GM20431 (cell line): Measurements from ENCODE around the gene FAM153A.
"Not testable (repeated sequence)": the region's sequence is repeated elsewhere in the genome, so short reads cannot be mapped to it uniquely, and the experiment has no call there.

ENCODE experiments used
- in situ Hi-C: fragments of 300-500 bp; cut with MseI, MboI; formaldehyde crosslinking; loops from one replicate; pipeline ENCODE4 v1.15.0; 2020; ENCODE audit warnings: low sequenced_read_pairs; ENCODE audit not compliant: unreplicated experiment

FAM153A gene

DNA sequence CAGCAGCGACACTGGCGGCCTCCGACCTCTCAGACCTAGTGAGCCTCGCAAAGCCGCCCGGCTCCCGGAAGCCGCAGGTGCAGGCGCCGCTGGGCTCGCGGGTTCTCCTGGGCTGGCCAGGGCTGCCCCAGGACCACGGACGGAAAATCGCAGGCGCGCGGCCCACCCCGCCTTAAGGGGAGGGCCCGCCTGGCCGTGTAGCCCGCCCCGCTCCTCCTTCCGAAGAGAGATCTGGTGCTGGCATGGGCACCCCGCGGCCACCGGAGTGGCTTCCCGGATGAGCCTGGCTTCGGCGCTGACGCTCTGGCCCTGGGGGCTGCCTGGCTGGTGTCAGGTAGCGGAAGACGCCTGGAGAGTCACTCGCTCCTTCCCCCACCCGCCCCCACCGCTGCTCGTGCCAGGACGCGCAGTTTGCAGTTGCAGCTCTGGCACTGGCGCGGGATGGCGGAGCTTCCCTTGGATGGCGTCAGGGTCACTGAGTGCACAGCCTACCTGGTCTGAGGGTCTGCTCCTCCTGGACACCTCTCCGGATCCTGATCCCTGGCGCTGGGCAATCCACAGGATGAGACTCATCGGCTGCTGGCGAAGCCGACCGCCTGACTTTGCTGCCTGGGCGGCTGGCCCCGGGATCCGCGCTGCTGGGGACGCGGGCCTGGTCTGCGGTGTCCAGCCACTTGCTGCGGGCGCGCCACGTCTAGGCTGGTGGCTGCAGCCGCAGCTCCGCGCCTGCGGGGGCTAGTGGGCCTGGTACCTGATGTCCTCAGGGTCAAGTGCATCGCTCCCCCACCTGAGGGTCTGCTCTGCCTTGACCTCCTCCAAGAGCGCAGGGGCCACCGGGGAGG is at the start of gene FAM153A:
Gene FAM153A (minus strand): TSS at position 108 of the 842 bp plus-strand sequence.
- in situ Hi-C loops = not testable (repeated sequence)

DNA sequence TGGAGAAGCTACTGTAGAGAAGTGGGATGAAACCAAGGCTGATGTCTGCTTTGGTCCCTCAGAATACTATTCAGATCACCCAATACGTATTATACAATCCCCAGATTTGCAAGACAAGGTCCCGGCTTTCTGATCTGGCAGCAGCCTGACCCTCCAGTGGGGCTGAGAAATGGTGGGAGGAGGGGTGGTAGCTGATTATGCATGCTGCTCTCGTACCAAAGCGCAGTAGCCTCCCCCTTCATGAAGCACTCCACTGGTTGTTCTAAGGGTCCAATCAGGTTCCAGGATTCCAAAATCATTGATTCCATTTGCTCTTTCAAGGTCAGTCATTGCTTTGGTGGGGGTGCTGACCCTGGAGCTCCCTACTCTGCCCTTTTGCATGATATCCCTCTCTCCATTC is 49.6 kb upstream of the FAM153A start:
- in situ Hi-C loops = not testable (repeated sequence)

DNA sequence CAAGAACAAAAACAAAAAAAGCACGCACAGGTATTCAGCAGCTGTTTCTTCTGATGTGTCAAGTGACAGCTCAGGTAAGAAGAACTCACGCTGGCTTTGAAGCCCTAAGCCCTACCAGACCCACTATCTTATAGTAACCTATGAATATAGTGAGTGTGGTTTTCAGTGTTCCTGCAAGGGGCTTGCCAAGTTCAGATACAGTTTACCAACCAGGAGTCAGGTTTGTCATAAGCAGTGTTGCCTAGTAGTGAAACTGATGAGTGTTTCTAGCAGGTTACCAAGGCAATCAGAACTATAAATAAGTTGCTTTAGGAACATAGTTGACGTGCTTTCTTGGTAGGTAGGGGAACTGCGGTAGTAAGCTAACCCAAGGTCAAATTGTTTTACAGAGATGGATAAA is 43.4 kb upstream of the FAM153A start:
- in situ Hi-C loops = not testable (repeated sequence)

DNA sequence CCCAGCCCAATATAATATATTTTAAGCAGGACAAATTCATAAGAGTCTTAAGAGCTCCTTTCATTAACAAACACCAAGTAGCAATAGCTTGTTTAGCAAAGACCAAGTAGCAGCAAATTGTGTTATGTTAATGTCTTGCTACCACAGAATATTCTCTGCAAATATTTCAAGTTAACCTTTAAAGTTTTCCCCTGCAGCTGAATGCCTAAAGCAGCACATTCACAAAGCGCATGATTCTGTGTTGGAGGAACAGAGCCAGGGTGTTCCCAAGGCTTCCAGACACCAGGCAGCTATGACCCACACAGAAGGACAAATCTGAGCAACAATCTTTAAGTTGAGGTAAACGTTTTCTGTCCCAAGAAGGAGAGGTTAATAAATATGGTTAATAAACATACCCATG is 42.1 kb upstream of the FAM153A start:
- in situ Hi-C loops = not testable (repeated sequence)

DNA sequence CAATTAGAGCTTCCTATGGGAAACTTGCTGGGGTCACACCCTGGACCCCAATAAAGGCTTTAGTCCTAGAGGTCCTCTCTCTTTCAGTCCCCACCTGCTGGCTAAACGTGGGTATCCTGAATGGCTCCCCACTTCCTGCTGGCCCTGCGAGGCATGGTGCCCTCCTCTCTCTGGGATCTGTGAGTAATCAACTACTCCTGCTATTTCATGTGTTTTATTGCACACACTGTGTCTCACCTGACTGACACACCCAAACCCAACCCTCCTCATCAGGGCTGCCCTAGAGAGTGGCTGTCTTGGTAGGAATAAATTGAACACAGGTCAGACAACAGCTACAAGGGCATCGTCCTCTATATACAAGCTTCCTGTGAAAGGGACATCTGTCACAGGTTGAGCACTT is 39.8 kb upstream of the FAM153A start:
- in situ Hi-C loops = not testable (repeated sequence)

GRCh38 chr5:177819664-177820063 is 37.0 kb upstream of the FAM153A start:
- in situ Hi-C loops = not testable (repeated sequence)

DNA sequence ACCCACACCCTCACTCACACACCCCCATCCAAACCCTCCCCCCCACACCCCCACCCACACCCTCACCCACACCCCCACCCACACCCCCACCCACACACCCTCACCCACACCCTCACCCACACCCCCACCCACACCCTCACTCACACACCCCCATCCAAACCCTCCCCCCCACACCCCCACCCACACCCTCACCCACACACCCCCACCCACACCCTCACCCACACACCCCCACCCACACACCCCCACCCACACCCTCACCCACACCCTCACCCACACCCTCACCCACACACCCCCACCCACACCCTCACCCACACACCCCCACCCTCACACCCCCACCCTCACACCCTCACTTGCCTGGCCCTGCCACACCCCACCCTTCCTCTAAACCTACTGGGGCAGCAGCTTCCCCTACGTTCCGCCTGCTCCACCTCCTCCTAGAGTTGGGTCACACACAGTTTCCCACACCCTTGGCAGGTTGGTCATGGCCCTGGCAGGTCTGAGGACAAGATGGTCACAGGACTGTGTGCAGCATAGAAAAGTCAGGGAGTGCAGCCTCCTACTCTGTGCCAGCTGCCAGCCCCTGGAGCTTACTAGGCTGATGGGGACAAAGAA is 30.2 kb upstream of the FAM153A start:
- in situ Hi-C loops = not testable (repeated sequence)

GRCh38 chr5:177812160-177812743 is 29.6 kb upstream of the FAM153A start:
- in situ Hi-C loops = not testable (repeated sequence)

DNA sequence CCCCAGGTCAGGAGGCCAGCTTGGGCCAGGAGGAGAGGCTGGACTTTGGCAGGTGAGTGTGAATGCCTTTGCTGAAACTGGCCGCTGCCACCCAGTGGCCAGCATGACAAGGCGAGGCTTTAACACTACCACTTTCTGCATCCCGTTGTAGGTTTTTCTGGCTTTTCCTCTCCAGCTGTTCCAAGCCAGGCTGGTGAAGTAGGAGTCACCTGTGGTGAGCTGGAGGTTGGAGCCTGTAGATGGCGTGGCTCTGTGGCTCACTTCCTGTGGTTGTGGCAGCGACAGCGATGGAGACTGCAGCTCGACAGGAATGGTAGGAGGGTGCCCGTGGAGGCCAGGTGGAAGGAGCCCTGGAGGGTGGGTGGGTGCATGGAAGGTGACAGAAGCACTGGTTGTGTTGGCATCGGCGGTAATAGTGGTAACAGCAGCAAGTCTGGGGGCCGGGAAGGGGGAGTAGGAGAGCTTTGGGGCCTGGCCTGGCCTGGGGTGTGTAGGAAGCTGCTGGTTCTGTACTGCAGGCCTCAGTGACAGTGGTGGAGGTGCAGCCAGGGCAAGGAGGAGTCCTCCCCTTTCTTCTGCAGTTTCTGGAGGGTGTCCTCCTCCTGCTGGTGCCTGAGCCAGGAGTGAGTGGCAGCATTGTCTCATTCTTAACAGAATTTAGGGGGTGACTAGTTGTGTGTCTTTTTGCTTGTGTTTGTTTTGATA is 26.7 kb upstream of the FAM153A start:
- in situ Hi-C loops = not testable (repeated sequence)

- in situ Hi-C loops = not testable (repeated sequence)
Measured at GRCh38 chr5:177808420-177808819, 25.7 kb upstream of the FAM153A start.

GRCh38 chr5:177807265-177807664 is 24.6 kb upstream of the FAM153A start:
- in situ Hi-C loops = not testable (repeated sequence)

DNA sequence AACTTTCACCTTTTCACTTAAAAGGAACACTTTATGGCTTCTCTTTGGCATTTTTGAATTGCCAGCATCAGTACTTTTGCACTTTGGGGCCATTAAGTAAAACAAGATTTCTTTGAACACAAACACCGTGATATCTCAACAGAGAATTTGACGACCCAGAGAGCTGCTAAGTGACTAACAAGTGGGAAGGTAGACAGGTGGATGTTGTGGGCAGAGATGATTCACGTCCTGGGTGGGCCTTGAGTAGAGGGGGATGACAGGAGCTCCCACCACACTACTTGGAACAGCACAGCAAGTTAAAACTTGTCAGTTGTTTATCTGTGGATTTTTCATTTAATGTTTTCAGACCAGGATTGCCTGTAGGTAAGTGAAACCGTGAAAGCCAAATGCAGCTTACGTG is 18.7 kb upstream of the FAM153A start:
- in situ Hi-C loops = not testable (repeated sequence)

GRCh38 chr5:177798237-177798840 is 15.6 kb upstream of the FAM153A start:
- in situ Hi-C loops = not testable (repeated sequence)

GRCh38 chr5:177793272-177793671 is 10.6 kb upstream of the FAM153A start:
- in situ Hi-C loops = not testable (repeated sequence)

DNA sequence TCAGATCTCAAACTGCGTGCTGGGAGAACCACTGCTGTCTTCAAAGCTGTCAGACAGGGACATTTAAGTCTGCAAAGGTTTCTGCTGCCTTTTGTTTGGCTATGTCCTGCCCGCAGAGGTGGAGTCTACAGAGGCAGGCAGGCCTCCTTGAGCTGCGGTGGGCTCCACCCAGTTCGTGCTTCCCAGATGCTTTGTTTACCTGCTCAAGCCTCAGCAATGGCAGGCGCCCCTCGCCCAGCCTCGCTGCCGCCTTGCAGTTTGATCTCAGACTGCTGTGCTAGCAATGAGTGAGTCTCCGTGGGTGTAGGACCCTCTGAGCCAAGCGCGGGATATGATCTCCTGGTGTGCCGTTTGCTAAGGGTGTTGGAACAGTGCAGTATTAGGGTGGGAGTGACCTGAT is 8.9 kb upstream of the FAM153A start:
- in situ Hi-C loops = not testable (repeated sequence)

DNA sequence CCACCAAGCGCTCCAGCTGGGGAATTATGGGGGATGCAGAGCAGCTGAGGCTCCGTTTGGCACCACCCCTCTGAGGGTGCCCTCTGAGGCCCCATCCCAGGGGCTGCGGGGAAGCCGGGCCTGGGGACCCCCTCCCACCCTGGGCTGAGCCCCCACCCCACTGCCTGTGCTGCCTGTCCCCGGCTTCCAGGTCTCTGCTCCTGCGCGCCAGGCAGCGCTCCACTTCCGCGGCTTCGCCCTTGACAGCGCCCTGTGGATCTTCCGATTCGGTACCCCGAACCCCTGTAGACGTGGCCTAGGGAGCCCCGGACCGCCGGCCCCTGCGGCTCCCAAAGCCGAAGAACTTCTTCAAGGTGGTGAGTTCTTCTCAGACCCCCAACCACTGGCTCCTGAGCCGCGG is 530 bp downstream of the FAM153A start:
- in situ Hi-C loops = not testable (repeated sequence)

GRCh38 chr5:177771206-177771605 is 11.5 kb downstream of the FAM153A start:
- in situ Hi-C loops = not testable (repeated sequence)

DNA sequence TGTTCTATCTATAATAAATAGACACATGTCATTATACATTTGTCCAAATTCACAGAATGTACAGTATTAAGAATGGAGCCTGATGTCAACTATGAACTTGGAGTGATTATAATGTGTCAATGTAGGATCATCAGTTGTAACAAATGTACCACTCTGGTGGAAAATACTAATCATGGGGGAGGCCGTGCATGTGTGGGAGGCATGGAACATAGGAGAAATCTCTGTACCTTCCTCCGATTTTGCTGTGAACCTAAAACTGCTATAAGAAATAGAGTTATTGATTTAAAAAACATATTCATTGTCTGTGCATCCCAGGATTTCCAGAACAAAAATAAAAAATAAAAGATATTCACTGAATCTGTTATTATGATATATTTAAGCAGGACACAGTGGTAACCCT is 12.1 kb downstream of the FAM153A start:
- in situ Hi-C loops = not testable (repeated sequence)

DNA sequence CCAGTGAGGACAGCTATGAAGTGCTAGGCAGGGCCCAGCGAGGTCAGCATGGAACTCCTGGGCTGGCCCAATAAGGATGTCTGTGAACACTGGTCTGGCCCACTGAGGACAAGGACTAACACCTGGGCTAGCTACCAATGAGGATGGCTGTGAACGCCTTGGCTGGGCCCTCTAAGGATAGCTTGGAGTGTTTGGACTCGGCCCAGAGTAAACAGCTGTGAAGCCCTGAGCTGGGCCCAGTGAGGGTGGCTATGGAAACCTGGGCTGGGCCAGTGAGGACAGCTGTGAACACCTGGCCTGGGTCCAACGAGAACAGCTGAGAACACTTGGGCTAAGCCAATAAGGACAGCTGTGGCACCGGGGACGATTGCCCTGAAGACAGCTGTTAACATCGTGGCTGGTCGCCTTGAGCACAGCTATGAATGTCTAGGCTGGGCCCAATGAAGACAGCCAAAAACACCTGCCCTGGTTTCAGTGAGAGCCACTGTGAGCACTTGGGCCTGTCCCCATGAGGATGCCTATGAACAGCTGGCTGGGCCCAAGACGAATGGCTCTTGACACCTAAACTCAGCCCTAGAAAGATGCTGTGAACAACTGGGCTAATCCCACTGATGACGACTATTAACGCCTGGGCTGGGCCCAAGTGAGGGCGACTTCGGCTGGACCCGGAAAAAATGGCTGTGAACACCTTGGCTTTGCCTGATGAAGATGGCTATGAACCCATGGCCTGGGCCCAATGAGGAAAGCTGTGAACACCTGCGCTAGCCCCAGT is 18.8 kb downstream of the FAM153A start:
- in situ Hi-C loops = not testable (repeated sequence)
